Tibial nerve (tissue), 4 donors: ENCODE data around the gene ACTC1.

ENCODE experiments used
- EP300 ChIP-seq, 2 donors: sonication (generic); formaldehyde crosslinking; IDR thresholded peaks; one replicate each; pipeline ENCODE4 v1.6.1; 2017; ENCODE audit warnings: antibody characterized with exemption in 2 of 2, mild to moderate bottlenecking in 1 of 2
- POLR2A ChIP-seq, 2 donors: fragments of 450-650 bp; IDR thresholded peaks; one replicate each; pipeline ENCODE4 v1.6.1; 2017; ENCODE audit warnings: antibody characterized with exemption in 2 of 2, mild to moderate bottlenecking in 2 of 2, moderate library complexity in 2 of 2
- TF ChIP-seq, protein P1 (sequence below), 5 experiments: fragments of 200-600 bp in 3 of 5; fragments of 450-650 bp in 2 of 5; sonication (generic) in 3 of 5; IDR thresholded peaks; one replicate each; pipeline ENCODE4 v1.5.1; 2016 to 2019; ENCODE audit warnings: antibody characterized with exemption in 5 of 5, mild to moderate bottlenecking in 3 of 5, moderate library complexity in 2 of 5

DNA sequence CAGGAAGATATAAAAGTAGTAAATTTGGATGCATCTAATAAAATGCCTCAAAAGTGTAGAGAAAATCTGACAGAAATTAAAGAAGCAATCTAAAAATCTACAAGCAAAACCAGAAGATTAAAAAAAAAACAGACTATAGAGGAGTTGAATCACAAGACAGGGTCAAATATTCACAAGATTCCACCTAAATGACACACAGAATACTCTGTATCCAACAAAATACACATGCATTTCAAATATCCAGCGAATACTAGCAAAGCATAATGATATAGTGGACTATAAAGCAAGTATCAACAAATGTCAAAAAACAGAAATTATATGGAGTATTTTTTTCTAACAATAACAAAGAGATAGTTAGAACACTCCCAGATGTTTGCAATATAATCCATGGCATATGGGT is 20.5 kb upstream of the ACTC1 start:
- TF ChIP-seq, protein P1, sequence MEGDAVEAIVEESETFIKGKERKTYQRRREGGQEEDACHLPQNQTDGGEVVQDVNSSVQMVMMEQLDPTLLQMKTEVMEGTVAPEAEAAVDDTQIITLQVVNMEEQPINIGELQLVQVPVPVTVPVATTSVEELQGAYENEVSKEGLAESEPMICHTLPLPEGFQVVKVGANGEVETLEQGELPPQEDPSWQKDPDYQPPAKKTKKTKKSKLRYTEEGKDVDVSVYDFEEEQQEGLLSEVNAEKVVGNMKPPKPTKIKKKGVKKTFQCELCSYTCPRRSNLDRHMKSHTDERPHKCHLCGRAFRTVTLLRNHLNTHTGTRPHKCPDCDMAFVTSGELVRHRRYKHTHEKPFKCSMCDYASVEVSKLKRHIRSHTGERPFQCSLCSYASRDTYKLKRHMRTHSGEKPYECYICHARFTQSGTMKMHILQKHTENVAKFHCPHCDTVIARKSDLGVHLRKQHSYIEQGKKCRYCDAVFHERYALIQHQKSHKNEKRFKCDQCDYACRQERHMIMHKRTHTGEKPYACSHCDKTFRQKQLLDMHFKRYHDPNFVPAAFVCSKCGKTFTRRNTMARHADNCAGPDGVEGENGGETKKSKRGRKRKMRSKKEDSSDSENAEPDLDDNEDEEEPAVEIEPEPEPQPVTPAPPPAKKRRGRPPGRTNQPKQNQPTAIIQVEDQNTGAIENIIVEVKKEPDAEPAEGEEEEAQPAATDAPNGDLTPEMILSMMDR (IDR thresholded peaks at IDR 0.05), result no peak
- TF ChIP-seq EP300 (IDR thresholded peaks at IDR 0.05), result no peak
- no peak for TF ChIP-seq POLR2A (IDR thresholded peaks at IDR 0.05)
